ENCODE results near the gene RCE1. TPM values are rescaled to one million over a fixed set of nuclear protein-coding genes. Genes with fewer than 3 reads are reported as not detected.
"Not testable (repeated sequence)": the region's sequence is repeated elsewhere in the genome, so short reads cannot be mapped to it uniquely, and the experiment has no call there.

RCE1 gene
- 24.3 TPM for polyA plus RNA-seq (ENCODE audit: insufficient read length)
- long read RNA-seq, donor 1, transcript RCE1-201 (8 exons, 1,485 nt): major isoform, 7 of 10 reads
- long read RNA-seq, donor 1, partial matches to known transcripts: 0 of 10 reads
- long read RNA-seq, donor 1, other reads (novel, unspliced or antisense): 0 of 10 reads
- long read RNA-seq, donor 2, transcript RCE1-201 (8 exons, 1,485 nt): major isoform, 5 of 7 reads
- long read RNA-seq, donor 2, partial matches to known transcripts: 0 of 7 reads
- long read RNA-seq, donor 2, other reads (novel, unspliced or antisense): 0 of 7 reads
- long read RNA-seq, donor 3, partial matches to known transcripts: 0 of 9 reads
- long read RNA-seq, donor 3, other reads (novel, unspliced or antisense): 0 of 9 reads
- long read RNA-seq, donor 4, partial matches to known transcripts: 0 of 1 reads
- long read RNA-seq, donor 4, other reads (novel, unspliced or antisense): 0 of 1 reads
- long read RNA-seq, donor 5, transcript RCE1-201 (8 exons, 1,485 nt): major isoform, 7 of 8 reads
- long read RNA-seq, donor 5, partial matches to known transcripts: 0 of 8 reads
- long read RNA-seq, donor 5, other reads (novel, unspliced or antisense): 0 of 8 reads
- long read RNA-seq, donor 6, transcript RCE1-201 (8 exons, 1,485 nt): major isoform, 8 of 10 reads
- long read RNA-seq, donor 6, partial matches to known transcripts: 0 of 10 reads
- long read RNA-seq, donor 6, other reads (novel, unspliced or antisense): 0 of 10 reads
- long read RNA-seq, donor 7, transcript RCE1-201 (8 exons, 1,485 nt): major isoform, 5 of 8 reads
- long read RNA-seq, donor 7, partial matches to known transcripts: 0 of 8 reads
- long read RNA-seq, donor 7, other reads (novel, unspliced or antisense): 0 of 8 reads
- long read RNA-seq, donor 8, partial matches to known transcripts: 0 of 3 reads
- long read RNA-seq, donor 8, other reads (novel, unspliced or antisense): 0 of 3 reads

- DNase-seq: peak; percentile 91
Measured at GRCh38 chr11:66842896-66843775, at the start of gene RCE1. Gene RCE1 (plus strand): TSS chr11:66843441. CDS start chr11:66843456, 15 bp downstream.

DNA sequence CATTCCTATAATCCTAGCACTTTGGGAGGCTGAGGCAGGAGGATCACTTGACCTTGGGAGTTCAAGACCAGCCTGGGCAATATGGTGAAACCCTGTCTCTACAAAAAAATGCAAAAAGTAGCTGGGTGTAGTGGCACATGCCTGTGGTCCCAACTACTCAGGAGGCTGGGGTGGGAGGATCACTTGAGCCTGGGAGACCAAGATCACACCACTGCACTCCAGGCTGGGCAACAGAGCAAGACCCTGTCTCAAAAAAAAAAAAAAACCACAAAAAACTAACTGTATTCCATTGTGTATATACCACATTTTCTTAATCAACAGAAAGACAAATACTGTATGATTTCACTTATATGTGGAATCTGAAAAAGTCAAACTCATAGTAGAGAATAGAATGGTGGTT lies 43.4 kb upstream of the RCE1 start:
- not testable (repeated sequence) for DNase-seq

DNA sequence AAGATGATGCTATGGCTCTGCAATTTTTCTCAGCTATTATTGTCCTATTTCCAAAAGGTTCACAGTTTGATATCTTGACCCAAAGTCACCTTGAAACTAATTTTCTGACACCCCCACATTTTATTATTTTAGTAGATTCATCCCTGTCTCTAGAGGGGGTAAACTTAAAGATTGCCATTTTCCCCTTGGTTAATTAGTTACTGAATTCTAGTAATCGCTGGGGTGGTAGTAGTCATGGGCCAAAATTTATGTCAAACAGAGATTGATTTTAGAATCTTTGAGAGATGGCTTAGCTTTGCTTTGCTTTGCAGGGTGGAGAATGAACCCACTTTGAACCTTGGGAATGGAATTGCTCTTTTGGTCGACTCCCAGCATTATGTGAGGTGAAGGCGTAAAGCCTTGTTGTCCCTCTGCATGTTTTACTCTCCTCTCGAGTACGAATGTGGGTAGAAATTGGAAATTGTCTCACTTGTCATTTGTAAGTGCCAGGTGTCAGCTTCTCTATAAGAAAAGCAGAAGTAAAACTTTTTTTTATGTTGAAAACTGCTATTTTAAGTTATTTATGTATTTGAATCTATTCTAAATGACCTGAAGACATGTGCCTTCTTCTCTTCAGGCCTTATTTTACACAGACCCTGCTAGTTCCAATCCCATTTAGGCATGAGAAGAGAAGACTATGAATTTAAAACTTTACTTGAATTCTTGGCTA lies 42.4 kb upstream of the RCE1 start:
- DNase-seq: no peak

GRCh38 chr11:66809592-66809991 lies 33.6 kb upstream of the RCE1 start:
- DNase-seq: no peak

GRCh38 chr11:66810576-66811185 lies 32.6 kb upstream of the RCE1 start:
- DNase-seq: no peak

- no peak for DNase-seq
Measured at GRCh38 chr11:66814678-66815077, 28.6 kb upstream of the RCE1 start.

GRCh38 chr11:66815646-66816045 lies 27.6 kb upstream of the RCE1 start:
- no peak for DNase-seq

DNA sequence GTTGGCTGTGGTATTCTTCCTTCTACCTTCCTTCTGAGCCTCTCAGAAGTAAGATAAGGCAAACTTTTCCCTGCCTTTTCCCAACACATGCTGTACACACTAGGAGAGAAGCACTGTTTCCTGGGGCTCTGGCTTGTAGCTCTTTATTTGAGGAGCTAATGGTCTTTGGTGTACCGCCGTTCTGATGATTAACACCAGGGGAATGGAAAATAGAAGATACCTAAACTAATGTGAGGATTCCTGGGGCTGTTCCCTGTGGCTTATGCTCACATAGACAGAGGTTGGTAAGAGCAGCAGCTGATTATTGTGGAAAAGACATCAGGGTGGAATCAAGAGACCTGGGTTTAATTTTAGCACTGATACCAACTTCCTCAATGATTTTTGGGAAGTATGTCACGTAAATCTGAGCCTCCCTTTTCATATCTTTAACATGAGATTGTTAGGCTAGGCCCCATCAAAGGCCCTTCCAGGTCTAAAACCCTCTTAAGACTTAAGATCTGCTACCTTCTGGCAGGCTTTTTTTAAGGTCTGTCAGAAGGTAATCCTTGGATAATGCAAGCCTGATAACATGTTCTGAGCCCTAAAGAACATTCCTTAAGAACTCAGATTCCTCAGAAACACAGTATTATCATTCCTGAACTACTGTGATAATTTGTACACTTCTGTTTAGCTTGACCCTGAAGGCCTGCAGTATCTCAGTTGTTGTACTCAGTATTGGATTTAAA lies 24.8 kb upstream of the RCE1 start:
- DNase-seq: no peak

- DNase-seq: no peak
Measured at GRCh38 chr11:66820381-66820780, 22.9 kb upstream of the RCE1 start.

DNA sequence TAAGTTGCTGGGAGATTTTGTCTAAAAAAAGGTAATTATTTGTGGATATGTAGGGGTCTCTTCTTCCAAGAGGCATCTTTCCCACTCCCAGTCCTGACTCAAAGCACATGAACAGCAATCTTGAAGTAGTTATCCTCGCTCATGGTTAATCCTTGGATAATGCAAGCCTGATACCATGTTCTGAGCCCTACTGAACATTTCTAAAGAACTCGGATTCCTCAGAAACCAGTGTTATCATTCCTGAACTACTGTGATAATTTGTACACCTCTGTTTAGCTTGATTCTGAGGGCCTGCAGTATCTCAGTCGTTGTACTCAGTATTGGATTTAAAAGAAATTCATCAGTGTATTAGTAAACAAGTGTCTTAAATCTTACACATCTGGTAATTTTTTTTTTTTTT lies 22.3 kb upstream of the RCE1 start:
- no peak for DNase-seq

- no peak for DNase-seq
Measured at GRCh38 chr11:66823700-66824099, 19.5 kb upstream of the RCE1 start.

DNA sequence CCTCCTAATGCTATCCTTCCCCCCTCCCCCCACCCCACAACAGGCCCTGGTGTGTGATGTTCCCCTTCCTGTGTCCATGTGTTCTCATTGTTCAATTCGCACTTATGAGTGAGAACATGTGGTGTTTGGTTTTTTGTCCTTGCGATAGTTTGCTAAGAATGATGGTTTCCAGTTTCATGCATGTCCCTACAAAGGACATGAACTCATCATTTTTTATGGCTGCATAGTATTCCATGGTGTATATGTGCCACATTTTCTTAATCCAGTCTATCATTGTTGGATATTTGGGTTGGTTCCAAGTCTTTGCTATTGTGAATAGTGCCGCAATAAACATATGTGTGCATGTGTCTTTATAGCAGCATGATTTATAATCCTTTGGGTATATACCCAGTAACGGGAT lies 18.7 kb upstream of the RCE1 start:
- DNase-seq: not testable (repeated sequence)

DNA sequence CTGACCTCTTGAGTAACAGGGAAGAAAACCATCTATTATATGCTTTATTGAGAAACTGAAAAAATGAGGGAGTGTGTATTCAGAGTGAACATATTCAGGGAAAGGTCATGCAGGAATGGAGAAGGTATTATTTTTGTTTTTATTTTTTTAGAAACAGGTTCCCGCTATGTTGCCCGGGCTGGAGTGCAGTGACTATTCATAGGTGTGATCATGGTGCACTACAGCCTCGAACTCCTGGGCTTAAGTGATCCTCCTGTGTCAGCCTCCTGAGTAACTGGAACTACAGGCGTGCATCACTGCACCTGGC lies 8.7 kb upstream of the RCE1 start:
- no peak for DNase-seq

GRCh38 chr11:66834943-66835342 lies 8.3 kb upstream of the RCE1 start:
- no peak for DNase-seq

DNA sequence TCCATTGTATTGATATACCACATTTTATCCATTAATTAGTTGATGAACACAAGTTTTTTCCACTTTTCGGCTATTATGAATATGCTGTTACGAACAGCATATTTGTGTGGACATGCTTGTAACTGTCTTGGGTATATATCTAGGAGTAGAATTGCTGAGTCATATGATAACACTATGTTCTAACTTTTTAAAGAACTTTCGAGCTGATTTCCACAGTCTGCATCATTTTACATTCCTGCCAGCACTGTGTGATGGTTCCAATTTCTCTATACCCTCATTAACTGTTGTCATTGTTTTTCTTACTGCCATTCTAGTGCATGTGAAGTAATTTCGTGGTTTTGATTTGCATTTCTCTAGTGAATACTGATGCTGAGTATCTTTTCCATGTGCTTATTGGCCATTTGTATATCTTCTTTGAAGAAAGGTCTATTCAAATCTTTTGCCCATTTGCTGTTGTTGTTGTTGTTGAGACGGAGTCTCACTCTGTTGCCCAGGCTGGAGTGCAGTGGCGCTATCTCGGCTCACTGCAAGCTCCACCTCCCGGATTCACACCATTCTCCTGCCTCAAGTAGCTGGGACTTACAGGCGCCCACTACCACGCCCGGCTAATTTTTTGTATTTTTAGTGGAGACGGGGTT lies 7.4 kb upstream of the RCE1 start:
- DNase-seq: no peak

GRCh38 chr11:66840317-66841091 lies 2.7 kb upstream of the RCE1 start:
- DNase-seq: no peak

- DNase-seq: no peak
Measured at GRCh38 chr11:66841861-66842260, 1.4 kb upstream of the RCE1 start.

- no peak for DNase-seq
Measured at GRCh38 chr11:66842501-66842895, 743 bp upstream of the RCE1 start.
